GM12801 (cell line): ENCODE results near the gene SPATA9.

Experiments used
- TF ChIP-seq, protein P1 (sequence below): IDR thresholded peaks from one replicate; pipeline ENCODE4 v1.5.1; 2011; ENCODE audit warnings: control low read depth; ENCODE audit not compliant: insufficient read length; ENCODE audit errors: extremely low read depth

SPATA9 gene

DNA sequence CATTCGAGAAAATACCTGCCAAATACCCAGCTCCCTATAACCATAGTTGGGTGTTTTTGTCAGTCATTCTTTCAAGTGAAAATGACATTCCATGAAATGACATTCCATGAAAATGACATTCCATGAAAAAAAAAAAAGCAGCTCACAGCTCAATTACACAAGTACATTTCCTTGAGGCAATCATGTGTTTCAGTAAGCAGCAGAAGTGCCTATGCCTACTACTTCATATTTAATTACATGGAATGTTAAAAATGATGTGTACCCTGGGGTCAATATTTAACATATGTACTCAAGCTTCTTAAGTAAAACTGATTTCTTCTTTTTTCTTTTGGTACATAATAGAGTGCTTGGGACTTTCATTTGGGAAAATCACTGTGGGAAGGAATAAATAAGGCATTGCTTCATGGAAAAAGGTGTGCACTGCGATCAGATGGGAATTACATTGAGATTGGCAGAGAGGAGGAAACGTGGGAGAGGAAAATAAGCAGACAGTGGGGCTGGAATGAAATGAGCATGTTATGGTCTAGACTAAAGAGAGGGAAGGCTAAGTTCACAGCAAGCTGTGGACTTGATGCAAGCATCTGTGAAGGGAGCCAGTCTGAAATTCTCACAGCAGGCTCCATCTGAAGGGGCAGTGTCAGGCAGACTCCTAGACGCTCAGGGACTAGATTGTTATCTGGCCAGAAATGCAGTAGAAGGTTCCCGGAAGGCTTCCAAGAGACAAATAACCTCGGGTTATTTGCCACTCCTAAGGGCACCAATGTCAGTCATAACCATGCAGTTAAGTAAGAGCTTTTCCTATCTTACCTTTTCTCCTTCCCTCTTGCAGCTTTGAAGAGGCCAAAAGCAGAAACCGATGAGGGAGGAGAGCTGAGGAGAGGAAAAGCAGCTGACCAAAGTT, 15.2 kb upstream of the SPATA9 start:
- TF ChIP-seq, protein P1, sequence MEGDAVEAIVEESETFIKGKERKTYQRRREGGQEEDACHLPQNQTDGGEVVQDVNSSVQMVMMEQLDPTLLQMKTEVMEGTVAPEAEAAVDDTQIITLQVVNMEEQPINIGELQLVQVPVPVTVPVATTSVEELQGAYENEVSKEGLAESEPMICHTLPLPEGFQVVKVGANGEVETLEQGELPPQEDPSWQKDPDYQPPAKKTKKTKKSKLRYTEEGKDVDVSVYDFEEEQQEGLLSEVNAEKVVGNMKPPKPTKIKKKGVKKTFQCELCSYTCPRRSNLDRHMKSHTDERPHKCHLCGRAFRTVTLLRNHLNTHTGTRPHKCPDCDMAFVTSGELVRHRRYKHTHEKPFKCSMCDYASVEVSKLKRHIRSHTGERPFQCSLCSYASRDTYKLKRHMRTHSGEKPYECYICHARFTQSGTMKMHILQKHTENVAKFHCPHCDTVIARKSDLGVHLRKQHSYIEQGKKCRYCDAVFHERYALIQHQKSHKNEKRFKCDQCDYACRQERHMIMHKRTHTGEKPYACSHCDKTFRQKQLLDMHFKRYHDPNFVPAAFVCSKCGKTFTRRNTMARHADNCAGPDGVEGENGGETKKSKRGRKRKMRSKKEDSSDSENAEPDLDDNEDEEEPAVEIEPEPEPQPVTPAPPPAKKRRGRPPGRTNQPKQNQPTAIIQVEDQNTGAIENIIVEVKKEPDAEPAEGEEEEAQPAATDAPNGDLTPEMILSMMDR: no peak

DNA sequence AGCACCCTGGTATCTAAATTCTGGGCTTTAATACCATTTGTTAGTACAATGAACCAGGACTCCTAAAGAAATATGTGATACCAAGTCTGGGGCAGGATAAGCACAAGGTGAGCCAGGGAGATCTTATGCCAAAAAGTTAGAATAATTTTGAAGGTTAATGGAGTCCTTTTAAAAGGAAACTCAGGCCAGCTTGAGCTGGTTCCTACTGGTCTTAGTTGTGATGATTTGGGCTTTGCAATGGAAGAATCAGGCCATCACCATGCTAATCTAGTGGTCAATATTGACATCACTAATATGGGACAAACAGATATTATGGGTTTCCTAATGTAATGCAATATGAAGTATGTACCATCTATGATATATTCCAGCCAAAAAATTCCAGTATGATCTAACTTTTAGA, 7.5 kb upstream of the SPATA9 start:
- TF ChIP-seq, protein P1: no peak

DNA sequence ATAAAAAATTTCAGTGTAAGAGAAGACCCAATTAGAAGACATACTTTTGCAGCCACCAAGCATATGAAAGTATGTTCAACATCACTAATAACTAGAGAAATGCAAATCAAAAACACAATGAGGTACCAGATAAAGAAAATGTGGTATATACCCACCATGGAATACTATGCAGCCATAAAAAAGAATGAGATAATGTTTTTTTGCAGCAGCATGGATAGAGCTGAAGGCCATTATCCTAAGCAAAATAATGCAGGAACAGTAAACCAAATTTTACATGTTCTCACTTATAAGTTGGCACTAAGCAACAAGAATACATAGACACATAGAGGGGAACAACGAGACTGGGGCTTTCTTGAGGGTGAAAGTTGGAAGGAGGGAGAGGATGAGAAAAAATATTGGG, 6.9 kb upstream of the SPATA9 start:
- TF ChIP-seq, protein P1: no peak

DNA sequence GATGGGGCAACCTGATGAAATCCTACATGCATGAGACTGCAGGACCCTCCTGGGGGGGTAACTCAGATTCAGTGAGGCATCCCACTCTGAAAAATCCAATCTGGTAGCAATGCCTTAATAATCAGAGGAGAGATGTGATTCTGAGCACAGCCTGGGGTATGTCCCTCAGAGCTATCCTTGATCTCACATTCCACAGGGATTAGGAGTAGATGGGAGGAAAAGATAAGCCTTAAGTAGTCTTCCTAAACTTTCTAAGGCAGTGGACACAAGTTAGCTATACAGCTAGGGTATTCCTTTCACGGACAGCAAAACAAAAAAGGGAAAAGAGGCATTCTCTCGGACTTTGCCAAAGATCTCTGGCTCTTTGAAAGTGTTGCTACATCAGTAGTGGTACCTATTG, 3.9 kb upstream of the SPATA9 start:
- TF ChIP-seq, protein P1: no peak

DNA sequence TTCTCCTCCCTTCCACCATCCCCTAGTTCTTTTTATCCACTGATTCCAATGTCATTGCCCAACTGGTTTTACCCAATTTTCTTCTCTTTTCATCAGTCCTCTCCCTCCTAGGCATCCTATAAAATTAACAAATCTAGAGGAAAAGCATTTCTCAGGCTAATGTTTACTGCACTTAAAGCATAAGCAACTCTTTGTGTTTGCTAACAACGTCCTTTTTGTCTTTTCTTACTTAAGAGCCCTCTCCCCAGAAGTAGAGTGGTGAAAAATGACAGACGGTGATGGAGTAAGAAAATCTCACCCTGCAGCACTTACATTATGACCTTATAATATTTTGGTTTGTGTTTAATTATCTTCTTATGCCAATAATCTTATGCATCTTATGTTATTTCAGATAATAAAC, 1.6 kb upstream of the SPATA9 start:
- TF ChIP-seq, protein P1: no peak

DNA sequence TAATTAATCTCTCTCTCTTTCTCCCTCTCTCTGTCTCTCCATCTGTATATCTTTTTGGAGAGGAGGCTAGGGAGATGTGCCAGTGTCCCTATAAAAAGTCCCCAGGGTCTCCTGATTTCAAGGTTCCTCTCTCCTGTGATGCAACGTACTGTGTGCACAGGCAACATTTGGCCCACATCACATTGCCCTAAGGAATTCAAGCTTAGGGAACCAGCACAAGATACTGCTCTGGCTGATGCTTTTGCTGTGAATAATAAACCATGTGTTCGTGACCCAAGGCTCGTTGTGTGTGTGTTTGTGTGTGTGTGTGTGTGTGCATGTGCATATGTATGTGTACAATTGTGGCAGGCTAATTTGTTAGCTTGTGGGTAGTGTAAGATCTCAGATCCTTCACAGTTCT, 9.7 kb downstream of the SPATA9 start:
- TF ChIP-seq, protein P1: no peak

DNA sequence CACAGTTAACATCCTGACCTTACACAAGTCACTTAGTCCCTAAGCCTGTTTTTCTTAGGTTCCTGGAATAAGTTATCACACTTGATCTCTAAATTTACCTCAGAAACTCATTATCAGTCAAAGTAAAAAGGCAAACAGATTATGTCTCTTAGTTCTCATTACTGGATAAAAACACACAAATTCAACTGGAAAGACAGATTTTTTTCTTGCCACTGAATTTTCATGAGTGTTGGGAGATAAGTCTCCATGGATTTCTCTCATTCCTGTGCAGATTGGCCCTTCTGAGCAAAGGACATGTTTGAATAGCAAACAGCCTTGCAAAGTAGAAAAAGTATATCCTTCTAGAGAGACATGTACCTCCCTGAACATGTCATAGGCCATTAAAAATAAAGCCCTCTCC, 10.2 kb downstream of the SPATA9 start:
- TF ChIP-seq, protein P1: no peak
